Colonic mucosa (tissue), 4 donors: ENCODE measurements around the gene SART3. TPM values are rescaled to one million over a fixed set of nuclear protein-coding genes. Genes with fewer than 3 reads are reported as not detected.

Source experiments
- DNase-seq: peaks from one replicate; pipeline ENCODE4 v3.0.0-alpha.2; 2020
- H3K27ac ChIP-seq: fragments of 200-600 bp; one replicate; pipeline ENCODE4 v1.8.0; 2021
- H3K27me3 ChIP-seq: fragments of 200-600 bp; one replicate; pipeline ENCODE4 v1.8.0; 2021
- H3K36me3 ChIP-seq: fragments of 200-600 bp; one replicate; pipeline ENCODE4 v1.8.0; 2021
- H3K4me1 ChIP-seq: fragments of 200-600 bp; one replicate; pipeline ENCODE4 v1.8.0; 2021; ENCODE audit warnings: mild to moderate bottlenecking
- H3K4me3 ChIP-seq: fragments of 200-600 bp; one replicate; pipeline ENCODE4 v1.8.0; 2021
- H3K9ac ChIP-seq, 2 donors: one replicate each; pipeline ENCODE4 v1.7.0; 2013; ENCODE audit warnings: control low read depth in 2 of 2, low read depth in 2 of 2, low read length in 2 of 2
- H3K9me3 ChIP-seq: fragments of 200-600 bp; one replicate; pipeline ENCODE4 v1.8.0; 2021
- CTCF ChIP-seq: fragments of 200-600 bp; IDR thresholded peaks from one replicate; pipeline ENCODE4 v1.8.0; 2022; ENCODE audit warnings: antibody characterized with exemption, mild to moderate bottlenecking
- intact Hi-C: fragments of 100-400 bp; cut with DNase I; formaldehyde crosslinking; loops from one replicate; pipeline ENCODE4 v1.14.1; 2022
- total RNA-seq, 2 donors: library from RNA; stranded (reverse); fragmentation: NEBNext Ultra II Directional in 1 of 2; extraction: Animal tissue kit (Norgen Biotek cat#: 25700) in 1 of 2; gene quantifications; one replicate each; pipeline ENCODE4 v1.2.1, GENCODE V29; 2021
- donor health status: healthy.
- donor health status: DM: no; HTN: no; CAD: no.
- donor health status: DM: no; HTN: no; CAD: no.

Gene SART3
- total RNA-seq, 2 donors from 2014 or later = 41.1 to 64.9 TPM

DNA sequence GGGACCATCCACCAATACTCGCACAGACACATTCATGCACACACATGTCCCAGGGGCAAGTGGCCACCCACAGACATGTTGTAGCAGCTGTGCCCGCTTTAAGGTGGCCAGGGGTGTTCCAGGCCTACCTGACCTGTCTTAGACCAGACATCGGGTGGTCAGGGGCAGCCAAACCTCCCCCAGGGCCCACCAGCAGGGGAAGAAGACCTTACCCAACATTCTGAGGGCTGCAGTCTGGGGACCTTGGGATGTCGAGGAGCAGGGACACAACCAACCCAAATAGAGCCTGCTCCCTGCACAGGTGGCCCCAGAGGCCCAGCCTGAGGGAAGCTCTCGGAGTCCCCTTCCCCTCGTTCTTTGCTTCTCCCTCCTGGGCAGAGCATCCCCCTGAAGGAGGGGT lies 38.6 kb upstream of the SART3 start:
- H3K27ac ChIP-seq = no peak overlapping the region
- intact Hi-C loops = no loop called here
- H3K9ac ChIP-seq = no peak overlapping the region
- no peak for DNase-seq
- TF ChIP-seq CTCF = no peak
- no peaks in the 10 kb centered on the region for H3K27me3 ChIP-seq
- no peaks in the 10 kb centered on the region for H3K4me1 ChIP-seq
- no peaks in the 10 kb centered on the region for H3K36me3 ChIP-seq
- H3K9me3 ChIP-seq = no peaks in the 10 kb centered on the region
- H3K4me3 ChIP-seq = no peak overlapping the region

- Histone ChIP-seq H3K9ac (peak overlapping the region in 1 of 2 donors; percentile 34), H3K4me3 (no peak overlapping the region)
- intact Hi-C loops = no loop called here
These were observed 37.7 kb upstream of the SART3 start for GRCh38 chr12:108598553-108599250.

GRCh38 chr12:108597559-108598471 lies 36.8 kb upstream of the SART3 start, which contains the start of gene TMEM119:
TMEM119 (minus strand) TSS chr12:108598084; CDS start chr12:108592383, 5,701 bp downstream.
- no peaks in the 10 kb centered on the region for H3K36me3 ChIP-seq
- DNase-seq = peak; percentile 37
- H3K4me3 ChIP-seq = peak within 1 kb of the TSS; percentile 13
- H3K27me3 ChIP-seq = no peaks in the 10 kb centered on the region
- intact Hi-C loops = no loop called here
- TF ChIP-seq CTCF = no peak
- H3K9me3 ChIP-seq = no peaks in the 10 kb centered on the region
- peak within 1 kb of the TSS; percentile 34 to 50 for H3K9ac ChIP-seq
- H3K4me1 ChIP-seq = no peaks in the 10 kb centered on the region
- H3K27ac ChIP-seq = peak within 1 kb of the TSS; percentile 47

More at GRCh38 chr12:108598553-108599250, 37.7 kb upstream of the SART3 start:
- DNase-seq = no peak
- TF ChIP-seq CTCF = no peak
- no peaks in the 10 kb centered on the region for H3K27me3 ChIP-seq
- H3K9me3 ChIP-seq = no peaks in the 10 kb centered on the region
- H3K36me3 ChIP-seq = no peaks in the 10 kb centered on the region
- no peaks in the 10 kb centered on the region for H3K4me1 ChIP-seq
- peak overlapping the region; percentile 47 for H3K27ac ChIP-seq

- no peaks in the 10 kb centered on the region for H3K36me3 ChIP-seq
- intact Hi-C loops = no loop called here
- no peak for TF ChIP-seq CTCF
- no peaks in the 10 kb centered on the region for H3K9me3 ChIP-seq
- peak overlapping the region; percentile 17 for H3K27ac ChIP-seq
- H3K4me1 ChIP-seq = no peaks in the 10 kb centered on the region
- no peak for DNase-seq
- peak overlapping the region; percentile 13 for H3K4me3 ChIP-seq
- no peaks in the 10 kb centered on the region for H3K27me3 ChIP-seq
- peak overlapping the region in 1 of 2 donors; percentile 50 for H3K9ac ChIP-seq
These were observed 36.0 kb upstream of the SART3 start for GRCh38 chr12:108596854-108597558.
